Measurements from ENCODE around the gene PDCD4. TPM values are rescaled to one million over a fixed set of nuclear protein-coding genes. Genes with fewer than 3 reads are reported as not detected.

The PDCD4 gene
- total and polyA plus RNA-seq, 9 of the 15 experiments (the other 6 are each of a cell fraction or from before 2014, with no cell fraction given) = 12.9 to 44.1 (median 33.7) TPM

DNA sequence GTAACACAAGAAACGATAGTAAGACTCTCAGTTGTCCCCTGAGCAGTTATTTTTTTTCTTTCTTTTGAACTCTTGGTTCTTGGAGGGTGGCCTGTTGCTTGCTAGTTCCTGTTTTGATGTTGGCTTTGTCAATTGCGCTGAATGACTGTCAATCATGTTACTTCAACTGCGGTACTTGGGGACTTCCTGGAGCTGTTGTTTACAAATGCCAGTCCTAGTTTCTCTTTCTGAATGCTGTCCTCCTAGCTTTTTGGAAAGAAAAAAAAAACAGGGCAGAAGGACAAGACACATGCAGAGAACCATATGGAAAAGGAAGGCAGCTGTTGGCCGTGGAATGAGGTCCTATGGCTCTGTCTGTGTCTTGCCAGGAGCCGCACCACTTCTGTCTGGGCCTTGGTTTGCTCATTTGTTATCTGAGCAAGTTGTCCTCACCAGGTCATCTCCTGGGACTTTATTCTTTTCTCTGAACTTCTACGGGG, 7.0 kb upstream of the PDCD4 start (continued):
- TF ChIP-seq, protein P1, sequence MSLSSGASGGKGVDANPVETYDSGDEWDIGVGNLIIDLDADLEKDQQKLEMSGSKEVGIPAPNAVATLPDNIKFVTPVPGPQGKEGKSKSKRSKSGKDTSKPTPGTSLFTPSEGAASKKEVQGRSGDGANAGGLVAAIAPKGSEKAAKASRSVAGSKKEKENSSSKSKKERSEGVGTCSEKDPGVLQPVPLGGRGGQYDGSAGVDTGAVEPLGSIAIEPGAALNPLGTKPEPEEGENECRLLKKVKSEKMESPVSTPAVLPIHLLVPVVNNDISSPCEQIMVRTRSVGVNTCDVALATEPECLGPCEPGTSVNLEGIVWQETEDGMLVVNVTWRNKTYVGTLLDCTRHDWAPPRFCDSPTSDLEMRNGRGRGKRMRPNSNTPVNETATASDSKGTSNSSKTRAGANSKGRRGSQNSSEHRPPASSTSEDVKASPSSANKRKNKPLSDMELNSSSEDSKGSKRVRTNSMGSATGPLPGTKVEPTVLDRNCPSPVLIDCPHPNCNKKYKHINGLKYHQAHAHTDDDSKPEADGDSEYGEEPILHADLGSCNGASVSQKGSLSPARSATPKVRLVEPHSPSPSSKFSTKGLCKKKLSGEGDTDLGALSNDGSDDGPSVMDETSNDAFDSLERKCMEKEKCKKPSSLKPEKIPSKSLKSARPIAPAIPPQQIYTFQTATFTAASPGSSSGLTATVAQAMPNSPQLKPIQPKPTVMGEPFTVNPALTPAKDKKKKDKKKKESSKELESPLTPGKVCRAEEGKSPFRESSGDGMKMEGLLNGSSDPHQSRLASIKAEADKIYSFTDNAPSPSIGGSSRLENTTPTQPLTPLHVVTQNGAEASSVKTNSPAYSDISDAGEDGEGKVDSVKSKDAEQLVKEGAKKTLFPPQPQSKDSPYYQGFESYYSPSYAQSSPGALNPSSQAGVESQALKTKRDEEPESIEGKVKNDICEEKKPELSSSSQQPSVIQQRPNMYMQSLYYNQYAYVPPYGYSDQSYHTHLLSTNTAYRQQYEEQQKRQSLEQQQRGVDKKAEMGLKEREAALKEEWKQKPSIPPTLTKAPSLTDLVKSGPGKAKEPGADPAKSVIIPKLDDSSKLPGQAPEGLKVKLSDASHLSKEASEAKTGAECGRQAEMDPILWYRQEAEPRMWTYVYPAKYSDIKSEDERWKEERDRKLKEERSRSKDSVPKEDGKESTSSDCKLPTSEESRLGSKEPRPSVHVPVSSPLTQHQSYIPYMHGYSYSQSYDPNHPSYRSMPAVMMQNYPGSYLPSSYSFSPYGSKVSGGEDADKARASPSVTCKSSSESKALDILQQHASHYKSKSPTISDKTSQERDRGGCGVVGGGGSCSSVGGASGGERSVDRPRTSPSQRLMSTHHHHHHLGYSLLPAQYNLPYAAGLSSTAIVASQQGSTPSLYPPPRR (CRISPR knock-in tag; IDR thresholded peaks at IDR 0.05; ENCODE audit: borderline replicate concordance) = no peak
- TF ChIP-seq ZNF134 (CRISPR knock-in tag; conservative IDR thresholded peaks at IDR 0.05) (no peak), NCOA4 (IDR thresholded peaks at IDR 0.05; ENCODE audit: partially characterized antibody) (no peak), FOXJ3 (CRISPR knock-in tag; IDR thresholded peaks at IDR 0.05) (no peak), KLF10 (CRISPR knock-in tag; IDR thresholded peaks at IDR 0.05) (no peak), NCOA2 (IDR thresholded peaks at IDR 0.05; ENCODE audit: partially characterized antibody in 2 of 2) (no peak), ZNF551 (CRISPR knock-in tag; IDR thresholded peaks at IDR 0.05) (no peak), HCFC1 (IDR thresholded peaks at IDR 0.05; ENCODE audit: low read depth, low read length) (no peak), RB1 (IDR thresholded peaks at IDR 0.05; ENCODE audit: low read depth) (no peak), SAFB2 (IDR thresholded peaks at IDR 0.05; ENCODE audit: borderline replicate concordance, low read depth, low read length, severe bottlenecking) (no peak)
- TF ChIP-seq, protein P2, sequence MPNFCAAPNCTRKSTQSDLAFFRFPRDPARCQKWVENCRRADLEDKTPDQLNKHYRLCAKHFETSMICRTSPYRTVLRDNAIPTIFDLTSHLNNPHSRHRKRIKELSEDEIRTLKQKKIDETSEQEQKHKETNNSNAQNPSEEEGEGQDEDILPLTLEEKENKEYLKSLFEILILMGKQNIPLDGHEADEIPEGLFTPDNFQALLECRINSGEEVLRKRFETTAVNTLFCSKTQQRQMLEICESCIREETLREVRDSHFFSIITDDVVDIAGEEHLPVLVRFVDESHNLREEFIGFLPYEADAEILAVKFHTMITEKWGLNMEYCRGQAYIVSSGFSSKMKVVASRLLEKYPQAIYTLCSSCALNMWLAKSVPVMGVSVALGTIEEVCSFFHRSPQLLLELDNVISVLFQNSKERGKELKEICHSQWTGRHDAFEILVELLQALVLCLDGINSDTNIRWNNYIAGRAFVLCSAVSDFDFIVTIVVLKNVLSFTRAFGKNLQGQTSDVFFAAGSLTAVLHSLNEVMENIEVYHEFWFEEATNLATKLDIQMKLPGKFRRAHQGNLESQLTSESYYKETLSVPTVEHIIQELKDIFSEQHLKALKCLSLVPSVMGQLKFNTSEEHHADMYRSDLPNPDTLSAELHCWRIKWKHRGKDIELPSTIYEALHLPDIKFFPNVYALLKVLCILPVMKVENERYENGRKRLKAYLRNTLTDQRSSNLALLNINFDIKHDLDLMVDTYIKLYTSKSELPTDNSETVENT (CRISPR knock-in tag; IDR thresholded peaks at IDR 0.05) = no peak
- TF ChIP-seq, protein P3, sequence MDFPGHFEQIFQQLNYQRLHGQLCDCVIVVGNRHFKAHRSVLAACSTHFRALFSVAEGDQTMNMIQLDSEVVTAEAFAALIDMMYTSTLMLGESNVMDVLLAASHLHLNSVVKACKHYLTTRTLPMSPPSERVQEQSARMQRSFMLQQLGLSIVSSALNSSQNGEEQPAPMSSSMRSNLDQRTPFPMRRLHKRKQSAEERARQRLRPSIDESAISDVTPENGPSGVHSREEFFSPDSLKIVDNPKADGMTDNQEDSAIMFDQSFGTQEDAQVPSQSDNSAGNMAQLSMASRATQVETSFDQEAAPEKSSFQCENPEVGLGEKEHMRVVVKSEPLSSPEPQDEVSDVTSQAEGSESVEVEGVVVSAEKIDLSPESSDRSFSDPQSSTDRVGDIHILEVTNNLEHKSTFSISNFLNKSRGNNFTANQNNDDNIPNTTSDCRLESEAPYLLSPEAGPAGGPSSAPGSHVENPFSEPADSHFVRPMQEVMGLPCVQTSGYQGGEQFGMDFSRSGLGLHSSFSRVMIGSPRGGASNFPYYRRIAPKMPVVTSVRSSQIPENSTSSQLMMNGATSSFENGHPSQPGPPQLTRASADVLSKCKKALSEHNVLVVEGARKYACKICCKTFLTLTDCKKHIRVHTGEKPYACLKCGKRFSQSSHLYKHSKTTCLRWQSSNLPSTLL (IDR thresholded peaks at IDR 0.05) = no peak
- TF ChIP-seq, protein P4, sequence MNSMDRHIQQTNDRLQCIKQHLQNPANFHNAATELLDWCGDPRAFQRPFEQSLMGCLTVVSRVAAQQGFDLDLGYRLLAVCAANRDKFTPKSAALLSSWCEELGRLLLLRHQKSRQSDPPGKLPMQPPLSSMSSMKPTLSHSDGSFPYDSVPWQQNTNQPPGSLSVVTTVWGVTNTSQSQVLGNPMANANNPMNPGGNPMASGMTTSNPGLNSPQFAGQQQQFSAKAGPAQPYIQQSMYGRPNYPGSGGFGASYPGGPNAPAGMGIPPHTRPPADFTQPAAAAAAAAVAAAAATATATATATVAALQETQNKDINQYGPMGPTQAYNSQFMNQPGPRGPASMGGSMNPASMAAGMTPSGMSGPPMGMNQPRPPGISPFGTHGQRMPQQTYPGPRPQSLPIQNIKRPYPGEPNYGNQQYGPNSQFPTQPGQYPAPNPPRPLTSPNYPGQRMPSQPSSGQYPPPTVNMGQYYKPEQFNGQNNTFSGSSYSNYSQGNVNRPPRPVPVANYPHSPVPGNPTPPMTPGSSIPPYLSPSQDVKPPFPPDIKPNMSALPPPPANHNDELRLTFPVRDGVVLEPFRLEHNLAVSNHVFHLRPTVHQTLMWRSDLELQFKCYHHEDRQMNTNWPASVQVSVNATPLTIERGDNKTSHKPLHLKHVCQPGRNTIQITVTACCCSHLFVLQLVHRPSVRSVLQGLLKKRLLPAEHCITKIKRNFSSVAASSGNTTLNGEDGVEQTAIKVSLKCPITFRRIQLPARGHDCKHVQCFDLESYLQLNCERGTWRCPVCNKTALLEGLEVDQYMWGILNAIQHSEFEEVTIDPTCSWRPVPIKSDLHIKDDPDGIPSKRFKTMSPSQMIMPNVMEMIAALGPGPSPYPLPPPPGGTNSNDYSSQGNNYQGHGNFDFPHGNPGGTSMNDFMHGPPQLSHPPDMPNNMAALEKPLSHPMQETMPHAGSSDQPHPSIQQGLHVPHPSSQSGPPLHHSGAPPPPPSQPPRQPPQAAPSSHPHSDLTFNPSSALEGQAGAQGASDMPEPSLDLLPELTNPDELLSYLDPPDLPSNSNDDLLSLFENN (IDR thresholded peaks at IDR 0.05; ENCODE audit: low read depth in 2 of 2, low read length in 2 of 2) = no peak
